WTC11 (cell line): ENCODE measurements around the gene FKBP1A. TPM values are rescaled to one million over a fixed set of nuclear protein-coding genes. Genes with fewer than 3 reads are reported as not detected.

ENCODE experiments used
- ATAC-seq: fragments of 200-7000 bp; cut with Tn5 transposase; 2 replicates; pipeline ENCODE4 v1.10.0; 2021; ENCODE audit warnings: mild to moderate bottlenecking, moderate library complexity
- CTCF ChIA-PET: fragments of 300-600 bp; sonication (Branson Sonifier 250); formaldehyde crosslinking; loops from one replicate; lab custom pipeline; 2021; ENCODE audit warnings: antibody characterized with exemption; lab: Charles Lee
- POLR2A ChIA-PET: fragments of 350-600 bp; sonication (Branson Sonifier 250); formaldehyde crosslinking; loops from one replicate; lab custom pipeline; 2021; ENCODE audit warnings: antibody characterized with exemption; lab: Charles Lee
- DNase-seq: peaks from one replicate; pipeline ENCODE4 v3.0.0; 2021; ENCODE audit warnings: low spot score
- H3K27ac Mint-ChIP-seq: 2 replicates; pipeline ENCODE4 v1.8.0; 2021; ENCODE audit warnings: mixed read lengths
- H3K27me3 Mint-ChIP-seq: 2 replicates; pipeline ENCODE4 v1.8.0; 2021; ENCODE audit warnings: low read depth, mild to moderate bottlenecking, moderate library complexity, mixed read lengths
- H3K36me3 Mint-ChIP-seq: 2 replicates; pipeline ENCODE4 v1.8.0; 2021; ENCODE audit warnings: mixed read lengths
- H3K4me1 Mint-ChIP-seq: 2 replicates; pipeline ENCODE4 v1.8.0; 2022; ENCODE audit warnings: mixed read lengths
- H3K4me3 Mint-ChIP-seq: 2 replicates; pipeline ENCODE4 v1.8.0; 2021; ENCODE audit warnings: mild to moderate bottlenecking, moderate library complexity, mixed read lengths
- H3K9me3 Mint-ChIP-seq: 2 replicates; pipeline ENCODE4 v1.8.0; 2021; ENCODE audit warnings: mixed read lengths
- ESRRA ChIP-seq: sonication (generic); formaldehyde crosslinking; IDR thresholded peaks from 2 replicates; pipeline ENCODE4 v1.8.1; 2022; ENCODE audit warnings: mild to moderate bottlenecking, missing genetic modification reagents, borderline replicate concordance
- FOXP4 ChIP-seq: sonication (generic); formaldehyde crosslinking; IDR thresholded peaks from 2 replicates; pipeline ENCODE4 v1.8.0; 2022; ENCODE audit warnings: mild to moderate bottlenecking, missing genetic modification reagents
- GRHL2 ChIP-seq: fragments of 250-450 bp; sonication (Bioruptor Pico); IDR thresholded peaks from 2 replicates; pipeline ENCODE4 v1.8.0; 2022; ENCODE audit warnings: mild to moderate bottlenecking, moderate library complexity; ENCODE audit not compliant: insufficient replicate concordance, severe bottlenecking
- HMGA2 ChIP-seq: fragments of 250-450 bp; sonication (Bioruptor Pico); IDR thresholded peaks from 2 replicates; pipeline ENCODE4 v1.4.0; 2021; ENCODE audit warnings: mild to moderate bottlenecking, moderate library complexity
- HMGXB4 ChIP-seq: sonication (generic); formaldehyde crosslinking; IDR thresholded peaks from 2 replicates; pipeline ENCODE4 v1.8.1; 2023; ENCODE audit warnings: mild to moderate bottlenecking, moderate library complexity, missing genetic modification reagents
- IRF1 ChIP-seq: sonication (generic); formaldehyde crosslinking; IDR thresholded peaks from 2 replicates; pipeline ENCODE4 v1.8.0; 2023; ENCODE audit warnings: missing genetic modification reagents
- NR3C1 ChIP-seq: sonication (generic); formaldehyde crosslinking; conservative IDR thresholded peaks from 2 replicates; pipeline ENCODE4 v1.8.1; 2023; ENCODE audit warnings: low read depth, mild to moderate bottlenecking, missing genetic modification reagents
- PRDM15 ChIP-seq: sonication (generic); formaldehyde crosslinking; IDR thresholded peaks from 2 replicates; pipeline ENCODE4 v1.8.0; 2022; ENCODE audit warnings: missing genetic modification reagents
- PRRX2 ChIP-seq: fragments of 250-450 bp; sonication (Bioruptor Pico); IDR thresholded peaks from 2 replicates; pipeline ENCODE4 v1.8.0; 2021; ENCODE audit warnings: mild to moderate bottlenecking
- ZBTB43 ChIP-seq: sonication (generic); formaldehyde crosslinking; IDR thresholded peaks from 2 replicates; pipeline ENCODE4 v1.8.1; 2023; ENCODE audit warnings: mild to moderate bottlenecking, missing genetic modification reagents
- ZNF263 ChIP-seq: sonication (generic); formaldehyde crosslinking; IDR thresholded peaks from 2 replicates; pipeline ENCODE4 v1.8.1; 2022; ENCODE audit warnings: low read depth, mild to moderate bottlenecking, moderate library complexity, missing genetic modification reagents
- ZNF423 ChIP-seq: fragments of 250-450 bp; sonication (Bioruptor Pico); IDR thresholded peaks from 2 replicates; pipeline ENCODE4 v2.1.2; 2022; ENCODE audit warnings: mild to moderate bottlenecking, moderate library complexity
- ZSCAN18 ChIP-seq: fragments of 250-450 bp; sonication (Bioruptor Pico); IDR thresholded peaks from 2 replicates; pipeline ENCODE4 v2.1.2; 2022; ENCODE audit warnings: mild to moderate bottlenecking, moderate library complexity
- total RNA-seq: library from RNA; stranded (reverse); gene quantifications from 3 replicates; pipeline ENCODE4 v1.2.3, GENCODE V29; 2021
- TF ChIP-seq, protein P1 (sequence below): sonication (generic); formaldehyde crosslinking; IDR thresholded peaks from 2 replicates; pipeline ENCODE4 v1.8.0; 2023; ENCODE audit warnings: missing genetic modification reagents, mild to moderate bottlenecking, borderline replicate concordance
- TF ChIP-seq, protein P2 (sequence below): sonication (generic); formaldehyde crosslinking; conservative IDR thresholded peaks from 2 replicates; pipeline ENCODE4 v1.8.1; 2023; ENCODE audit warnings: mild to moderate bottlenecking, low read depth, missing genetic modification reagents, moderate library complexity
- TF ChIP-seq, protein P3 (sequence below): sonication (generic); formaldehyde crosslinking; IDR thresholded peaks from 2 replicates; pipeline ENCODE4 v1.8.1; 2022; ENCODE audit warnings: low read depth, mild to moderate bottlenecking, moderate library complexity, missing genetic modification reagents, borderline replicate concordance

Gene FKBP1A
- total RNA-seq, 1 experiment from 2014 or later = 218 TPM

DNA sequence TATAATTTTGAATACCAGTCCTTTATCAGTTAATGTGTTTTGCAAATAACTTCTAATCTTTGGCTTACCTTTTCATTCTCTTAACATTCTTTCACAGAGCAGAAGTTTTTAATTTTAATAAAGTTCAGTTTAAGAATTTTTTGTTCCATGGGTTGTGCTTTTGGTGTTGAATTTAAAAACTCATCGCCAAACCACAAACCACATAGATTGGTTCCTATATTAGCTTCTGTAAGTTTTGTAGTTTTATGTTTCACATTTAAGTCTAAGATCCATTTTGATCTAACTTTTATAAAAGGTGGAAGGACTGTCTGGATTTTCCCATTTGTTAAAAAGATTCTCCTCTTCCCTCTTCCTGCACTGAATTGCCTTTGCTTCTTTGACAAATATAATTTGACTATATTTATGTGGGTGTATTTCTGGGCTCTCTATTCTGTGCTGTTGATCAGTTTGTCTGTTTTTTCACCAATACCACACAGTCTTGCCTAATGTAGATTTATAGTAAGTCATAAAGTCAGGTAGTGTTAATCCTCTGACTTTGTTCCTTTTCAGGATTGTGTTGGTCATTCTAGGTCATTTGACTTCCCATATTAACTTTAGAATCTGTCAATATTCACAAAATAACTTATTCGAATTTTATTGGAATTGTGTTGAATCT is 46.4 kb downstream of the FKBP1A start:
- Mint-ChIP-seq H3K27me3 (peaks cover 15% of the 10 kb centered on the region), H3K27ac (no peak overlapping the region), H3K36me3 (peaks cover 23% of the 10 kb centered on the region), H3K9me3 (peaks cover 27% of the 10 kb centered on the region), H3K4me1 (no peaks in the 10 kb centered on the region), H3K4me3 (no peak overlapping the region)
- ChIA-PET CTCF (no interaction called here), POLR2A (no interaction called here)
- DNase-seq (no peak), ATAC-seq (no peak)
- TF ChIP-seq HMGXB4 (CRISPR knock-in tag) (no peak), GRHL2 (CRISPR knock-in tag) (no peak), ZSCAN18 (CRISPR knock-in tag) (no peak), FOXP4 (CRISPR knock-in tag) (no peak), ZBTB43 (CRISPR knock-in tag) (no peak), NR3C1 (no peak), PRDM15 (no peak), IRF1 (no peak), HMGA2 (CRISPR knock-in tag) (no peak), ZNF263 (CRISPR knock-in tag) (no peak), ESRRA (CRISPR knock-in tag) (no peak), PRRX2 (CRISPR knock-in tag) (no peak), ZNF423 (CRISPR knock-in tag) (no peak)
- TF ChIP-seq, protein P1, sequence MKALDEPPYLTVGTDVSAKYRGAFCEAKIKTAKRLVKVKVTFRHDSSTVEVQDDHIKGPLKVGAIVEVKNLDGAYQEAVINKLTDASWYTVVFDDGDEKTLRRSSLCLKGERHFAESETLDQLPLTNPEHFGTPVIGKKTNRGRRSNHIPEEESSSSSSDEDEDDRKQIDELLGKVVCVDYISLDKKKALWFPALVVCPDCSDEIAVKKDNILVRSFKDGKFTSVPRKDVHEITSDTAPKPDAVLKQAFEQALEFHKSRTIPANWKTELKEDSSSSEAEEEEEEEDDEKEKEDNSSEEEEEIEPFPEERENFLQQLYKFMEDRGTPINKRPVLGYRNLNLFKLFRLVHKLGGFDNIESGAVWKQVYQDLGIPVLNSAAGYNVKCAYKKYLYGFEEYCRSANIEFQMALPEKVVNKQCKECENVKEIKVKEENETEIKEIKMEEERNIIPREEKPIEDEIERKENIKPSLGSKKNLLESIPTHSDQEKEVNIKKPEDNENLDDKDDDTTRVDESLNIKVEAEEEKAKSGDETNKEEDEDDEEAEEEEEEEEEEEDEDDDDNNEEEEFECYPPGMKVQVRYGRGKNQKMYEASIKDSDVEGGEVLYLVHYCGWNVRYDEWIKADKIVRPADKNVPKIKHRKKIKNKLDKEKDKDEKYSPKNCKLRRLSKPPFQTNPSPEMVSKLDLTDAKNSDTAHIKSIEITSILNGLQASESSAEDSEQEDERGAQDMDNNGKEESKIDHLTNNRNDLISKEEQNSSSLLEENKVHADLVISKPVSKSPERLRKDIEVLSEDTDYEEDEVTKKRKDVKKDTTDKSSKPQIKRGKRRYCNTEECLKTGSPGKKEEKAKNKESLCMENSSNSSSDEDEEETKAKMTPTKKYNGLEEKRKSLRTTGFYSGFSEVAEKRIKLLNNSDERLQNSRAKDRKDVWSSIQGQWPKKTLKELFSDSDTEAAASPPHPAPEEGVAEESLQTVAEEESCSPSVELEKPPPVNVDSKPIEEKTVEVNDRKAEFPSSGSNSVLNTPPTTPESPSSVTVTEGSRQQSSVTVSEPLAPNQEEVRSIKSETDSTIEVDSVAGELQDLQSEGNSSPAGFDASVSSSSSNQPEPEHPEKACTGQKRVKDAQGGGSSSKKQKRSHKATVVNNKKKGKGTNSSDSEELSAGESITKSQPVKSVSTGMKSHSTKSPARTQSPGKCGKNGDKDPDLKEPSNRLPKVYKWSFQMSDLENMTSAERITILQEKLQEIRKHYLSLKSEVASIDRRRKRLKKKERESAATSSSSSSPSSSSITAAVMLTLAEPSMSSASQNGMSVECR = no peak
- TF ChIP-seq, protein P2, sequence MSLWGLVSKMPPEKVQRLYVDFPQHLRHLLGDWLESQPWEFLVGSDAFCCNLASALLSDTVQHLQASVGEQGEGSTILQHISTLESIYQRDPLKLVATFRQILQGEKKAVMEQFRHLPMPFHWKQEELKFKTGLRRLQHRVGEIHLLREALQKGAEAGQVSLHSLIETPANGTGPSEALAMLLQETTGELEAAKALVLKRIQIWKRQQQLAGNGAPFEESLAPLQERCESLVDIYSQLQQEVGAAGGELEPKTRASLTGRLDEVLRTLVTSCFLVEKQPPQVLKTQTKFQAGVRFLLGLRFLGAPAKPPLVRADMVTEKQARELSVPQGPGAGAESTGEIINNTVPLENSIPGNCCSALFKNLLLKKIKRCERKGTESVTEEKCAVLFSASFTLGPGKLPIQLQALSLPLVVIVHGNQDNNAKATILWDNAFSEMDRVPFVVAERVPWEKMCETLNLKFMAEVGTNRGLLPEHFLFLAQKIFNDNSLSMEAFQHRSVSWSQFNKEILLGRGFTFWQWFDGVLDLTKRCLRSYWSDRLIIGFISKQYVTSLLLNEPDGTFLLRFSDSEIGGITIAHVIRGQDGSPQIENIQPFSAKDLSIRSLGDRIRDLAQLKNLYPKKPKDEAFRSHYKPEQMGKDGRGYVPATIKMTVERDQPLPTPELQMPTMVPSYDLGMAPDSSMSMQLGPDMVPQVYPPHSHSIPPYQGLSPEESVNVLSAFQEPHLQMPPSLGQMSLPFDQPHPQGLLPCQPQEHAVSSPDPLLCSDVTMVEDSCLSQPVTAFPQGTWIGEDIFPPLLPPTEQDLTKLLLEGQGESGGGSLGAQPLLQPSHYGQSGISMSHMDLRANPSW (CRISPR knock-in tag) = no peak
- TF ChIP-seq, protein P3, sequence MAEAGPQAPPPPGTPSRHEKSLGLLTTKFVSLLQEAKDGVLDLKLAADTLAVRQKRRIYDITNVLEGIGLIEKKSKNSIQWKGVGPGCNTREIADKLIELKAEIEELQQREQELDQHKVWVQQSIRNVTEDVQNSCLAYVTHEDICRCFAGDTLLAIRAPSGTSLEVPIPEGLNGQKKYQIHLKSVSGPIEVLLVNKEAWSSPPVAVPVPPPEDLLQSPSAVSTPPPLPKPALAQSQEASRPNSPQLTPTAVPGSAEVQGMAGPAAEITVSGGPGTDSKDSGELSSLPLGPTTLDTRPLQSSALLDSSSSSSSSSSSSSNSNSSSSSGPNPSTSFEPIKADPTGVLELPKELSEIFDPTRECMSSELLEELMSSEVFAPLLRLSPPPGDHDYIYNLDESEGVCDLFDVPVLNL (CRISPR knock-in tag) = no peak
